ENCODE measurements around the gene PLPPR1. TPM values are rescaled to one million over a fixed set of nuclear protein-coding genes. Genes with fewer than 3 reads are reported as not detected.

Gene PLPPR1
- total and polyA plus RNA-seq, 2 of the 4 experiments (the other 2 are of a cell fraction), result not detected

DNA sequence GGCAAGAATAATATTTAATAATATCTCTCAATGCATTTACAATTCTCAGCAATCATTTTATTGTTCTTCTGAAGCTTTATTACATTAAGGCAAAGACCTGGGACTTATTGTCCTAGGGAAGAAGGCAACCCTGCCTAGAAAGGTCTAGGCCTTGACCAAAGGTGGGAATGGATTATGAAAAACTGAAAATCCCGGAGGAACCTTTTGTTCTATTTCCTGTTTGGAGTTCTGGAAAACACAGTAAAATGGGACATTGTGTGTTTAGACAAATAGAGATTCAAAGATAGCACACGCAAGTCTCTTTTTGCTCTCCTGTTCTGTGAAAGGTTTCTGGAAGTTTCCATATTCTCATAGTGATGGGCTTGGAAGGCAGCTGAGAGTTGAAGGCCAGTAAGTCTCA lies 325.2 kb downstream of the PLPPR1 start:
- H3K9me1 ChIP-seq (ENCODE audit: insufficient read depth, low read length), result no peaks in the 10 kb centered on the region
- intact Hi-C loops (cut with micrococcal nuclease), result no loop called here
- H3K27ac ChIP-seq (ENCODE audit: insufficient read depth, low read length), result no peak overlapping the region
- no peak overlapping the region for H3K4me3 ChIP-seq (ENCODE audit: insufficient read depth, low read depth, low read length)
- H4K20me1 ChIP-seq (ENCODE audit: insufficient read depth, low read length), result no peaks in the 10 kb centered on the region
- H2BK15ac ChIP-seq (ENCODE audit: low read depth, low read length), result no peak overlapping the region
- H3K36me3 ChIP-seq (ENCODE audit: control insufficient read depth, insufficient read depth, low read length), result no peaks in the 10 kb centered on the region
- H3K9ac ChIP-seq (ENCODE audit: low read depth, low read length), result no peak overlapping the region
- H3K56ac ChIP-seq (ENCODE audit: extremely low read depth, insufficient read depth, low read length), result no peak overlapping the region
- H2BK120ac ChIP-seq (ENCODE audit: low read depth, low read length), result no peak overlapping the region
- H3K4me2 ChIP-seq (ENCODE audit: low read depth, low read length), result no peak overlapping the region
- H2AK9ac ChIP-seq (replicated peaks; ENCODE audit: low read depth, low read length, poor library complexity), result no peak overlapping the region
- H2BK20ac ChIP-seq (ENCODE audit: low read depth, low read length), result no peak overlapping the region
- dilution Hi-C loops (cut with HindIII; ENCODE audit: low sequenced_read_pairs, unreplicated experiment), result no loop called here
- H4K5ac ChIP-seq (ENCODE audit: low read depth, low read length), result no peak overlapping the region
- DNase-seq (no peak), ATAC-seq (ENCODE audit: low read depth) (no peak)
- TF ChIP-seq, protein P1, sequence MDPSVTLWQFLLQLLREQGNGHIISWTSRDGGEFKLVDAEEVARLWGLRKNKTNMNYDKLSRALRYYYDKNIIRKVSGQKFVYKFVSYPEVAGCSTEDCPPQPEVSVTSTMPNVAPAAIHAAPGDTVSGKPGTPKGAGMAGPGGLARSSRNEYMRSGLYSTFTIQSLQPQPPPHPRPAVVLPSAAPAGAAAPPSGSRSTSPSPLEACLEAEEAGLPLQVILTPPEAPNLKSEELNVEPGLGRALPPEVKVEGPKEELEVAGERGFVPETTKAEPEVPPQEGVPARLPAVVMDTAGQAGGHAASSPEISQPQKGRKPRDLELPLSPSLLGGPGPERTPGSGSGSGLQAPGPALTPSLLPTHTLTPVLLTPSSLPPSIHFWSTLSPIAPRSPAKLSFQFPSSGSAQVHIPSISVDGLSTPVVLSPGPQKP (IDR thresholded peaks at IDR 0.05; ENCODE audit: borderline replicate concordance, low read depth, low read length), result no peak
- no peak for TF ChIP-seq NFE2L2 (IDR thresholded peaks at IDR 0.05; ENCODE audit: low read depth, low read length)
- TF ChIP-seq RCOR1 (IDR thresholded peaks at IDR 0.05; ENCODE audit: insufficient replicate concordance, low read length), result no peak
- TF ChIP-seq MXI1 (IDR thresholded peaks at IDR 0.05; ENCODE audit: borderline replicate concordance, low read depth, low read length), result no peak
- TF ChIP-seq USF2 (IDR thresholded peaks at IDR 0.05; ENCODE audit: low read depth, low read length), result no peak
- no peak for TF ChIP-seq BHLHE40 (IDR thresholded peaks at IDR 0.05; ENCODE audit: low read depth, low read length)
- TF ChIP-seq MAFK (IDR thresholded peaks at IDR 0.05; ENCODE audit: low read depth, low read length), result no peak
- TF ChIP-seq FOS (IDR thresholded peaks at IDR 0.05; ENCODE audit: low read depth, low read length), result no peak
- H2AK5ac ChIP-seq (ENCODE audit: low read depth, low read length), result no peak overlapping the region
- H3K79me1 ChIP-seq (ENCODE audit: low read depth in 1 of 2, low read length in 2 of 2), result no peaks in the 10 kb centered on the region
- ChIA-PET POLR2A (ENCODE audit: unreplicated experiment) (no interaction called here), CTCF (no interaction called here)
- H3K27me3 ChIP-seq (ENCODE audit: control insufficient read depth, insufficient read depth, low read length), result no peaks in the 10 kb centered on the region
- no peaks in the 10 kb centered on the region for H3K9me3 ChIP-seq (ENCODE audit: control insufficient read depth, insufficient read depth, low read length)
- H3K18ac ChIP-seq (ENCODE audit: low read depth, low read length), result no peak overlapping the region
- in situ Hi-C loops (cut with MboI; ENCODE audit: low sequenced_read_pairs), result no loop called here
- WGBS, 2 experiments (ENCODE audit: extremely low coverage in 2 of 2, insufficient read length in 1 of 2), result 43% methylated on average over 1 of the region's 2 CpGs; no CpG with 5 or more reads in 1 of the 2 experiments
- H4K91ac ChIP-seq (ENCODE audit: insufficient read depth, low read depth, low read length), result no peak overlapping the region
- no peak overlapping the region for H3K23ac ChIP-seq (ENCODE audit: low read depth, low read length)
- BruUV-seq (replicated peaks), result no TSS peak
- H3K14ac ChIP-seq (replicated peaks; ENCODE audit: low read depth, low read length), result no peak overlapping the region
- no peak overlapping the region for H2AFZ ChIP-seq (replicated peaks; ENCODE audit: low read length, poor library complexity)
- H3K4me1 ChIP-seq (ENCODE audit: control insufficient read depth, insufficient read depth, low read length), result no peaks in the 10 kb centered on the region
- no peak overlapping the region for H2BK5ac ChIP-seq (ENCODE audit: low read depth, low read length, poor library complexity, severe bottlenecking)
- no peak overlapping the region for H4K8ac ChIP-seq (ENCODE audit: low read depth in 2 of 2, low read length in 2 of 2)
- no peak overlapping the region for H3K4ac ChIP-seq (ENCODE audit: low read depth, low read length)
